ENCODE results near the gene IQCK.
A peak's percentile ranks its signal among the peaks of the same experiment; 100 is the strongest.

Gene IQCK

GRCh38 chr16:19698480-19699465 lies 19.3 kb upstream of the IQCK start:
- no peak for FAIRE-seq
- DNase-seq (ENCODE audit: low spot score): no peak

GRCh38 chr16:19699472-19699871 lies 18.6 kb upstream of the IQCK start:
- FAIRE-seq: no peak
- no peak for DNase-seq (ENCODE audit: low spot score)

- DNase-seq (ENCODE audit: low spot score) (no peak), FAIRE-seq (no peak)
Measured at GRCh38 chr16:19700319-19700781, 17.7 kb upstream of the IQCK start.

GRCh38 chr16:19701091-19701490 lies 17.0 kb upstream of the IQCK start:
- FAIRE-seq (no peak), DNase-seq (ENCODE audit: low spot score) (no peak)

GRCh38 chr16:19703172-19703889 lies 14.7 kb upstream of the IQCK start:
- FAIRE-seq (no peak), DNase-seq (ENCODE audit: low spot score) (no peak)

- peak; percentile 12 for DNase-seq (ENCODE audit: low spot score)
- no peak for FAIRE-seq
Measured at GRCh38 chr16:19704321-19705145, 13.5 kb upstream of the IQCK start.

GRCh38 chr16:19705146-19705501 lies 12.9 kb upstream of the IQCK start:
- FAIRE-seq (no peak), DNase-seq (ENCODE audit: low spot score) (no peak)

GRCh38 chr16:19705843-19706242 lies 12.2 kb upstream of the IQCK start:
- no peak for DNase-seq (ENCODE audit: low spot score)
- FAIRE-seq: no peak

GRCh38 chr16:19706846-19707245 lies 11.2 kb upstream of the IQCK start:
- FAIRE-seq (no peak), DNase-seq (ENCODE audit: low spot score) (no peak)

GRCh38 chr16:19707569-19708295 lies 10.3 kb upstream of the IQCK start:
- FAIRE-seq (no peak), DNase-seq (ENCODE audit: low spot score) (no peak)

- FAIRE-seq (no peak), DNase-seq (ENCODE audit: low spot score) (no peak)
Measured at GRCh38 chr16:19708296-19709205, 9.5 kb upstream of the IQCK start.

- DNase-seq (ENCODE audit: low spot score): no peak
- FAIRE-seq: no peak
Measured at GRCh38 chr16:19709381-19710136, 8.5 kb upstream of the IQCK start.

GRCh38 chr16:19710191-19710908 lies 7.7 kb upstream of the IQCK start:
- FAIRE-seq (no peak), DNase-seq (ENCODE audit: low spot score) (no peak)

GRCh38 chr16:19710991-19711545 lies 7.0 kb upstream of the IQCK start:
- no peak for DNase-seq (ENCODE audit: low spot score)
- FAIRE-seq: no peak

- FAIRE-seq (no peak), DNase-seq (ENCODE audit: low spot score) (no peak)
Measured at GRCh38 chr16:19711643-19712042, 6.4 kb upstream of the IQCK start.

GRCh38 chr16:19712418-19713058 lies 5.5 kb upstream of the IQCK start:
- FAIRE-seq (no peak), DNase-seq (ENCODE audit: low spot score) (no peak)

GRCh38 chr16:19713697-19714096 lies 4.4 kb upstream of the IQCK start:
- DNase-seq (ENCODE audit: low spot score): no peak
- no peak for FAIRE-seq

GRCh38 chr16:19715566-19715965 lies 2.5 kb upstream of the IQCK start:
- DNase-seq (ENCODE audit: low spot score): no peak
- no peak for FAIRE-seq
